ENCODE measurements around the gene SUGCT.

GRCh38 chr7:40711706-40712105 is 576.9 kb downstream of the SUGCT start:
- TF ChIP-seq CTCF (conservative IDR thresholded peaks at IDR 0.05; ENCODE audit: low read length) (no peak), EZH2phosphoT487 (IDR thresholded peaks at IDR 0.05; ENCODE audit: borderline replicate concordance, low read depth, low read length) (no peak)

Data from OCI-LY7 (cell line).